Lung microvascular endothelial cell (primary cell): Measurements from ENCODE around the gene LDLRAD1. TPM values are rescaled to one million over a fixed set of nuclear protein-coding genes. Genes with fewer than 3 reads are reported as not detected.
"Not testable (repeated sequence)": the region's sequence is repeated elsewhere in the genome, so short reads cannot be mapped to it uniquely, and the experiment has no call there.

Experiments
- DNase-seq, 2 donors: peaks; one replicate each; pipeline versions ENCODE4 v3.0.0 to v3.0.0-alpha.2; 2010; ENCODE audit warnings: low read depth in 2 of 2
- total RNA-seq: library from RNA; depleted of rRNA; stranded (reverse); fragments of >200 nt; gene quantifications from 2 replicates; pipeline ENCODE4 v1.2.1, GENCODE V29; 2014

Gene LDLRAD1
- total RNA-seq, 1 donor from 2014 or later, result not detected

DNA sequence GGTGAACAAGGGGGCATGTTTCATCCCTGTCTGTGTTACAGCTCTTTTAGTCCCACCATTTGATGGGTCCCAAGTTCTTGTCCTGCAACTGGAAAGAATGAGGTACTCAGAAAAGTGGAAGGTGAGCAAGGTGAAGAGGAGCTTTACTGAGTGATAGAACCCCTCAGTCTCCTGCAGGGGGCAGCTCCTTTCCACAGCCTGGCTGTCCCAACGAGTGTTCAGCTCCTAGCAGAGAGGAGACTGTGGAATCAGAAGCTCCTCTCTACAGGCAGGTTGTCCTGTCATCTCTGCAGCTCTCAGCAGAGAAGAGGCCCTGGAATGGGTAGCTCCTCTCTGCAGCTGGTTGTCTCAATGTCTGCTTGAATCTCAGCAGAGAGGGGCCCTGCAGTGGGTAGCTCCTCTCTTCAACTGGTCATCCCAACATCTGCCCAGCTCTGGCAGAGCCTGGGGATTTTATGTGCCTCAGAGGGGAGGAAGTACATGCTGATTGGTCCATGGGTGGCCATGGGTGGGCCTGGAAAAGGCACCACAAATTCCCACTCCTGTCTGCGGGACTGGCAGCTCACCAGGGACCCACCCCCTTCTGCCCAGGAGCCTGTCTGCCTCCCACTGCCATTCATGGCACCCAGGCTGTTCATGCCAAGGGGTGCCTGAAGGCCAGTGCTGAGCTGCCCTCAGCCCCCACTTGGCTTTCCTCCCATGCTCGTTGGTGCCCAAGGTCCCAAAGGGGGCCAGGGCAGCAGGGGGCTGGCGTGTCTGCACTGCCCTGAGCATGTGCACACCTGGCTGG lies 25.7 kb downstream of the LDLRAD1 start:
- DNase-seq, result peak in 1 of 2 donors; percentile 18

DNA sequence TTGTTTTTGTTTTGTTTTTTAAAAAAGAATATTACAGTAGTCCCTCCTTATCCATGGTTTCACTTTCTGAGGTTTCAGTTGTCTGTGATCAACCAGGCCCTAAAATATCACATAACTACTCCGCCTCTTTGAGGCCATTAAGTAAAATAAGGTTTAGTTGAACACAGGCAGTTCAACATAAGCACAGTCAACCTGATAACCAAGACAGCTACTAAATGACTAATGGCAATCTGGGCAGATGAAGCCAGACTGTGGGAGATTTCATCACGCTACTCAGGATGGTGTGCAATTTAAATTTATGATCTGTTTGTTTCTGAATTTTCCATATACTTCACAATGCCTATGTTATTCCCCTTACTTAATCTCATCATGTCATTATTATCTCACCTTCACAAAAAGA lies 30.1 kb downstream of the LDLRAD1 start:
- no peak for DNase-seq

DNA sequence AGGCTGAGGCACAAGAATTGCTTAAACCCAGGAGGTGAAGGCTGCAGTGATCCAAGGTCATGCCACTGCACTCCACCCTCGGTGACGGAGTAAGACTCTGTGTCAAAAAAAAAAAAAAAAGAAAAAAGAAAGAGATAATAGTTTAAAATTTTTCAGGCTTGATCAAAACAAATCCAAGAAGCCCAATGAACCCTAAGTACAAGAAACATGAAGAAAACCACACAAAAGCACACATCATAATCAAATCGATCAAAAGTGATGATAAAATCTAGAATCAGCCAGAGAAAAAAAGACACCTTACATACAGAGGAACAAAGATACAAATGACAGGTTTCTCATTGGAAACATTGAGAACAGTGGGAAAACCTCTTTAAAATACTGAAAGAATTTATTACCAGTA lies 31.5 kb downstream of the LDLRAD1 start:
- no peak for DNase-seq

DNA sequence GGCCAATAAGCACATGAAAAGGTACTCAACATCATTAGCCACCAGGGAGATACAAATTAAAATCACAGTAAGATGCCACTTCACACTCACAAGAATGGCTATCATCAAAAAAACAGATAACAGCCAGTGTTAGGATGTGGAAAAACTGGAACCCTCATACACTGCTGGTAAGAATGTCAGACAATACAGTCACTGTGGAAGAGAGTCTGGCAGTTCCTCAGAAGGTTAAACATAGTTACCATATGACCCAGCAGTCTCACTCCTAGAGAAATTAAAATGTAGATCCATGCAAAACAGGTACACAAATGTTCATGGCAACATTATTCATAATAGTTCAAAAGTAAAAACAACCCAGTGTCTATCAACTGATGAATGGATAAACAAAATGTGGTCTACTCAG lies 33.3 kb downstream of the LDLRAD1 start:
- no peak for DNase-seq

DNA sequence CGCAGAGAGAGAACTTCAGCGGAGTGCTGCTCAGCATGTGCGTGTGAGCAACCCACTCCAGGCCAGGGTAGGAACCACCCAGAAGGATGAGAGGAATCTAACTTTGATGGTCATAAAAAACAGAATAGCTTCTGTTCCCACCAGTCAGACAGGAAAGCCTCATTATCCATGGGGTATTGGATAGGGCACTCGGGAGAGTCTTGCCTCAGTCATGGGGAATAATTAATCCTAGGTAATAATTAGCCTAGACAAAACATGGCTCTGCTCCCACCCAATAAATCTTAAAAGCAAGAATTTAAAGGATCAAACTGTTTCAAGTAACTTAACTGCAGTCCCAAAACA lies 35.3 kb downstream of the LDLRAD1 start:
- no peak for DNase-seq

DNA sequence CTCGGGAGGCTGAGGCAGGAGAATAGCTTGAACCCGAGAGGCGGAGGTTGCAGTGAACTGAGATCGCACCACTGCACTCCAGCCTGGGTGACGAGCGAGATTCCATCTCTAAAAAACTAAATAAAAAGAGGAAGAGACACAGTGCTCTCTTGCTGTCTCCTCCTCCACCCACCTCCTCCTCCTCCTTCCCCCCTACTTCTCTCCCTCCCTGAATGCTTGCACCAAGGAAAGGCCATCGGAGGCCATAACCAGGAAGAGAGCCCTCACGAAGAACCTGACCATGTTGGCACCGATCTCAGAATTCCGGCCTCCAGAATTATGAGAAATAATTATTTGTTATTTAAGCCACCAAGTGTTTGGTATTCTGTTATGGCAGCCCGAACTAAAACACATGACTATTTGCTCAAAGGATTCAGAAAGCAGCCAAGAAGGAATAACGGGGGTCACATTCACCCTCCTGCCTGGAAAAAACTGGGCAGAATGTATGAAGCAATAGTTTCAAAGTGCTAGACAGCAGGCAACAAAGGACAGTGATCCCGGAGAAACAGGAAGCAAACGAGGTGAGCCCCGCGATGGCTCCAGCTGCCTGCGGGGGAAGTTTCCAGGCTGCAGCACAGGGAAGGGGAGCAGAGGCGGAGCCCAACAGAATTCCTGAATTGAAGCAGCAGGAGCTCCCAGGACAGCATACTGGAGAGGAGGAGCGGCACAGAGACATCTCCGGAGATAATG lies 35.8 kb downstream of the LDLRAD1 start:
- DNase-seq, result peak; percentile 32 to 55

DNA sequence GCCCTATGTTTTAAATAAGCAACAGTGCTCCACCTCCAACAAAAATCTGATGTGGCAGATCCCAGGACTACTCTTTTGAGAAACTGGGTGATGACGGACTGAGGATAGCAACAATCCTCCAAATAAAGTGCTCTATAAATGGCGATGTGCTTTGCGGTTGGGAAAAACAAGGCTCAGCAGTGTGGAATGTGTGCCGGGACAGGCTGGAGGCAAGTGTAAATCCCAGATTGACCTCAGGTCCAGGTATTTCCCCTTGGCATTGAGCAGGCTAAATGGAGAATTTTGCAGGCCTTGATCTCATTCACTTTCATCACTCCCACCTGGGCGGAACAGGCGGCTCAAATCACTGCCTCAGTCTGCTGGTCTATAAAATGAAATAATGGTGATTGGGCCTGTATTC lies 36.8 kb downstream of the LDLRAD1 start:
- DNase-seq, result no peak

DNA sequence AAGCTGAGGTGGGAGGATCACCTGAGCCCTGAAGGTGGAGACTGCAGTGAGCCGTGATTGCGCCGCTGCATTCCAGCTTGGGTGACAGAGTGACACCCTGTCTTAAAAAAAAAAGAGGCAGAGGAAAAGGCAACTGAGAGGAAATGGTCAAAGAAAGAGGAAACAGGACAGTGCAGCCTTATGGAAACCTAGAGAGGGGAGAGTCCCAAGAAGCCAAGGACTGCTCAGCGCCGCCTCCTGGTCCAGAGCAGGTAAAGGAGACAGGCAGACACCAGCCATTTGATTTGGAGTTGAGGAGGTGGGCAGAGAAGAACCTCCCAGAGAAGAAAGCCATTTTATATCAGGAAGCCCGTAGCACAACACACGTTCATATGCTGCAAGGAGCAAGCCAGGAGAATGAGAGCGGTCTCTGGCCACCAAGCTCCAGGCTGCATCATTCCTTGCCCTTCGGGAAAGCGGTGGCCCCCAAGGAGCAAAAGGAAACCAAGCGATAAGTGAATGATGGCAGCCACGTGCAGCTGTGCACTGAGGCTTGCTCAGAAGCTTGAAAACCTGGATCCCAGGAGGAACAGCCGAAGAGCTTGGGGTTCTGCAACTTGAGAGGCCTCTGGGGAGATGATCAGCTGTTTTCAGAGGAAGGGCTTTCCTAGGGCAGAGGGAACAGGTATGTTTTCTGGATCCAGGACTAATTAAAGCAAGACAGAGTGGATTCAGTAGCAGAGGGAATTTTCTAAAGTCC lies 38.1 kb downstream of the LDLRAD1 start:
- DNase-seq, result no peak

DNA sequence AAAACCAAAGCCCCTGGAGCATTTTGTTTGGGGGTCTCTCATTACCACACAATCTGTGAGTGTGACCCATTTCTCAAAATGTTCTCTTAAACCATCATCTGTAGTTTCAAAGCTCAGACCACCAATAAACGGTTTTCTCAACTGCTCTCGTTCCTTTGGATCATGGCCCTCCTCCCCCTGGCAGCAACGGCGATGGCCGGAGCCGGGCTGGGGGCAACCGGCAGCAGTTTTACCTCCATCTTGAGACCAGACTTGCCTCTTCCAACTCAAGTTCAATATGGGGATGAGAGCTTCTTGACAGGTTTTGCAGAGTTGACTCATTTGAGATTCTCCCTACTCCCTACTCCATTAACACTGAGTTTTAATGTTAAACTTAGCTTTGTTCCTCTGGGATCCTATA lies 42.1 kb downstream of the LDLRAD1 start:
- DNase-seq, result no peak

DNA sequence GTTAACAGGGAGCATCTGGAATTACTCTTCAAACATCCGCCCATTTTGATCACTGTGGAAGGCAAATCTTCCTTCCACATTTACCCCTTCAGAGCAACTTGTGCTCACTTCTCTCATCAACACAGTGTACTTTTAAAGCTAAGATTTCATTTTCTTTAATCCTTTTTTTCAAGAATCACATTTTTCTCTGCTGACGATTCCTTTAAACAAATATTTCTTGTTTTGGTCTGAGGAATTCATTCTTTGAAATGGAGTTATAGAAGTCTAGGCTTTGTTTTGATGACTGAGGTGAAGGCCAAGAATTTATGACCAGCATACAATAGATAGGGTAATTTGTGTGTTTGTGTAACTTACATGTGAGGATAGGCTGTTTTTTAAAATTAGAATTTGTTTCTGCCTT lies 46.3 kb downstream of the LDLRAD1 start:
- no peak for DNase-seq

DNA sequence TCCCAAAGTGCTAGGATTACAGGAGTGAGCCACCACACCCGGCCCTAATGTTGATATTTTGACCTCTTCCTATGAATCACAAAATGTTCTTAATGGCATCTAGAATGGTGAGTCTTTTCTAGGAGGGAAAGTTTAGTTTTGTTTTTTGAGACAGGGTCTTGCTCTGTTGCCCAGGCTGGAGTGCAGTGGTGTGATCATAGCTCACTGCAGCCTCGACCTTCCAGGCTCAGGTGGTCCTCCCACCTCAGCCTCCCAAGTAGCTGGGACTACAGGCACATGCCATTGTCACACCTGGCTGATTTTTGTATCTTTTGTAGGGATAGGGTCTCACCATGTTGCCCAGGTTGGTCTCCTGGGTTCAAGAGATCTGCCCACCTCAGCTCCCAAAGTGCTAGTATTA lies 48.7 kb downstream of the LDLRAD1 start:
- not testable (repeated sequence) for DNase-seq

DNA sequence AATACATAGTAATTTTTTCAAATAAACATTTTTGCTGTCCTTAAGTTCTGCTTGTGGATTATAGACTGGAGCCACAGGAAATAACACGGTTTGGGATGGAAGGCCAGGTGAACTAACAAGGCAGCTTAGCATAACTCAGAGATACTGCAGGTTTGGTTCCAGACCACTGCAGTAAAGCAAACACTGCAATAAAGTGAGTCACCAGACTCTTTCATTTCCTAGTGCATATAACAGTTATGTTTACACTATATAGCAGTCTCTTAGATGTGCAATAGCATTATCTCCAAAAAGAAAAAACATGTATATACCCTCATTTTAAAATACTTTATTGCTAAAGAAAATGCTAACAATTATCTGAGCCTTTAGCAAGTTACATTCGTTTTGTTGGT lies 49.9 kb downstream of the LDLRAD1 start:
- DNase-seq, result no peak

DNA sequence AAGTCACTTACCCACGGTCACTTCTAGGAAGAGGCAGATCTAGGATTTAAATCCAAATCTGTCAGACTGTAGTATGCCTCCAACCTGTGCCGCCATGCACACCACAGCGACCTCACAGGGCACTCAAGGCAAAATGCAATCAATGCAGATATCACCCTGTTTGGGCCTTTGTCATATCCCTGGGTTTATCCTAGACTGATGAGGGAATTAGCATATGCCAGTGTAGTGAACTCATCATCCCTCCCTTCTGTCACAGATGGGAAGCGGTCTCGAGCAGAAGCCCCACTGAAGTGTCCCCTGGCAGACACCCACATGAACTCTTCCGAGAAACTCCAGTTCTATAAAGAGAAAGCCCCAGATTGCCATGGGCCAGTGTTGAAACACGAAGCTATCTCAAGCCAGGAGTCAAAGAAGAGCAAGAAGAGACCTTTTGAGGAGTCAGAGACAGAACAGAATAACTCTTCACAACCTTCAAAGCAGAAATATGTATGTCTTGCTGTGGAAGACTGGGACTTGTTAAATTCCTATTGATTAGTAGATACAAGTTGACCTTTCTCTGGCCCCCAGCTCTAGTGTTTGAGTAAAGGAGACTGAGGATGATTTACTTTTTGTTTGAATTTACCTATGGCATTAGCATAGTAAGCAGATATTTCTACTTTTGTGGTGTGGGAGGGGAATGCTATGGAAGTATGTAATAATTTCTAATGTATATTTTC lies 50.4 kb downstream of the LDLRAD1 start:
- DNase-seq, result no peak

DNA sequence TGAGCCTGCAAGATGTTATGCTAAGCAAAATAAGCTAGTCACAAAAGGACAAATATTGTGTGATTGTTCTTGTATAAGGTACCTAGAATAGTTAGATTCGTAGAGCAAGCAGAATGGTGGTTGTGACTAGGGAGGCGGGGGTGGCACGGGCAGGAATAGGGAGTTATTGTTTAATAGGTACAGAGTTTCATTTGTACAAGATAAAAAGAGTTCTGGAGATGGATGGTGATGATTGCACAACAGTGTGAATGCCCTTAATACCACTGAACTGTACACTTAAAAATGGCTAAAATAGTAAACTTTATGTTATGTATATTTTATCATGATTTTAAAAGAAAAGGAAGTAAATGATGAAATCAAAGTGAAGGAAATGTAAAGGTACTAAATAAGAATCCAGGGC lies 51.2 kb downstream of the LDLRAD1 start:
- DNase-seq, result no peak

DNA sequence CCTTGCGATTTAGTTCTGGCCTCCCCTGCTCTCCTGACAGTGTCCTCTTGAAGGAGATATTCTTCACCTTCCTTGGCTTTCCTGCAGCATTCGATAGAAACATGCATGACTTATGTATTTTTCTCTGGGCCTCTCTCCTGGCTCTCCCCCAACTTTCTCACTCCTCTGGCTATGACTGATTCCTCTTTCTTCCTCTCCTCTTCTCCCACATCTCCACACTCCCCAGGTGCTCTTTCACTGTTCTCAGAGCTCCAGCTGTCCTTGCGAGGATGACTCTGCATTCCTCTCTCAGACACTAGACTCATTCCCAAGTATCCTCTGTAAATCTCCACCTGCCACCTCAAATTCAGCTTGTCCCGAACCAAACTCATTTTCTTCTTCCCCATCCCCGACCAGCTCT lies 53.9 kb downstream of the LDLRAD1 start:
- no peak for DNase-seq

DNA sequence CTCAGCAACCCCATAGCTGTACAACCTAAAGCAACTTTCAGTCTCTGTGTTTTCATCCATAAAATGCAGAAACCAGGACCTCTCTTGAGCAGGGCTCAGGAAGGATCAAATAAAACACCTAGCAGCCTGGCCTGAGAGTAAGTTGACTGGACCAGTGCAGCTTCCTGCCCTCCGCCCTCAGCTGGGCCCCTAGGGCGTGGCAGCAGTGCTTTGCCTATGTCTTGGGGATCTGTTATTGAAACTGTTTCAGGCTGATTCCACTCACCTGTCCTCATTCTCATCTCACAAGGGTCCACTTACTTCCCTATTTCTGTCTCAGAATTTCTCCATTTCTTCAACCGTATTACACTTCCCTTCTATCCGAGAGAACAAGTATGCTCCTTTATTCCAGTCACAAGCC lies 54.5 kb downstream of the LDLRAD1 start:
- DNase-seq, result no peak

DNA sequence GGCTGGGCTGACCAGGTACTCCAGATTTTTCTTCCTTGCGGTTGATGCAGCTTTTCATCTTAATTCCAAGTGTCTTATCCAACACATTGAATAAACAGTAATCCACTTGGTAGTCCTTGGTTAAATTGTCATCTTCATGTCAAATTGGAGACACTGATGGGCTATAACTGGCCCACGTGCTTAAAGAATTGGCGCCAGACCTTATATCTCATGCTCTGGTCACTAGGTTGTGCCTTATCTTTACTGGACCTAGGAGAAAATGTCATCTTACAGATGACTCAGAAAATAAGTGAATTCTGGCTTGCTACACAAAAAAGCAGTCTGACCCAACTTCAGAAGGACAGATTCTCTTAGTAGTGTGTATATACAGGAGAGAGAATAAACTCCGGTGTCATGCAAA lies 55.6 kb downstream of the LDLRAD1 start:
- no peak for DNase-seq

DNA sequence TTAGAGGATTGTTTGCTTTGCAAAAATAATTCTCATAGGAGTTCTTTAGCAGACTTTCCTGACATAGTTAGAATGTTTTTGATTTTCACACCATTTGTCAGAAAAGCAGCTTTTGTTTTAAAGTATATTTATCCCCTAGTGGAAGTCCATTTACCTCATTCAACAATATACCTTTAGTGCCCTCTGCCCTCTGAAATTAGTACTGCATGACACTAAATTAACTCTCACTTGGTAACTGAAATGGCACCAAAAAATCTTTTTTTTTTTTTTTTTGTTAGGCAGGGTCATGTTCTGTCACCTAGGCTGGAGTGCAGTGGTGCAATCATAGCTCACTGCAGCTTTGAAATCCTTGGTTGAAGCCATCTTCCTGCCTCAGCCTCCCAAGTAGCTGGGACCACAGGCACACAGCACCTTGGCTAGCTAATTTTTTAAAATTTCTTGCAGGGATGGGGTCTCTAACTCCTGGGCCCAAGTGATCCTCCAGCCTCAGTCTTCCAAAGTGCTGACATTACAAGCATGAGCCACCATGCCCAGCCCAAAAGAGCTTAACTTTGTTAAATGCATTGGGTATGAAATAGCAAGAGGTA lies 58.2 kb downstream of the LDLRAD1 start:
- DNase-seq, result peak; percentile 29 to 51
